HG03558 (cell line): Measurements from ENCODE around the gene CRAMP1.
"Not testable (repeated sequence)": the region's sequence is repeated elsewhere in the genome, so short reads cannot be mapped to it uniquely, and the experiment has no call there.

Experiments
- ATAC-seq: cut with Tn5 transposase; IDR thresholded peaks from one replicate; pipeline ENCODE4 v1.9.1; 2021; ENCODE audit warnings: moderate number of reproducible peaks; ENCODE audit not compliant: unreplicated experiment; ENCODE audit errors: extremely low read depth

CRAMP1 gene

GRCh38 chr16:1706386-1707192 lies 94.4 kb downstream of the CRAMP1 start:
- no peak for ATAC-seq

- ATAC-seq = no peak
These were observed 95.1 kb downstream of the CRAMP1 start for GRCh38 chr16:1707193-1707790.

- ATAC-seq = no peak
These were observed 96.1 kb downstream of the CRAMP1 start for GRCh38 chr16:1708083-1708767.

- ATAC-seq = no peak
These were observed 96.6 kb downstream of the CRAMP1 start for GRCh38 chr16:1708768-1709180.

- ATAC-seq = no peak
These were observed 97.2 kb downstream of the CRAMP1 start for GRCh38 chr16:1709356-1709755.

- ATAC-seq = no peak
These were observed 98.8 kb downstream of the CRAMP1 start for GRCh38 chr16:1710811-1711507.

- no peak for ATAC-seq
These were observed 100.7 kb downstream of the CRAMP1 start for GRCh38 chr16:1712791-1713261.

GRCh38 chr16:1713331-1713730 lies 101.2 kb downstream of the CRAMP1 start:
- ATAC-seq = no peak

- ATAC-seq = no peak
These were observed 101.8 kb downstream of the CRAMP1 start for GRCh38 chr16:1713933-1714332.

- no peak for ATAC-seq
These were observed 103.1 kb downstream of the CRAMP1 start for GRCh38 chr16:1715220-1715619.

- not testable (repeated sequence) for ATAC-seq
These were observed 106.1 kb downstream of the CRAMP1 start for GRCh38 chr16:1718236-1718635.

GRCh38 chr16:1719559-1720229 lies 107.5 kb downstream of the CRAMP1 start:
- not testable (repeated sequence) for ATAC-seq

GRCh38 chr16:1721372-1721771 lies 109.2 kb downstream of the CRAMP1 start:
- ATAC-seq = no peak

GRCh38 chr16:1723450-1724147 lies 111.4 kb downstream of the CRAMP1 start:
- ATAC-seq = no peak

GRCh38 chr16:1724491-1724890 lies 112.3 kb downstream of the CRAMP1 start:
- ATAC-seq = no peak

- no peak for ATAC-seq
These were observed 114.7 kb downstream of the CRAMP1 start for GRCh38 chr16:1726661-1727502.
